Hepatocyte (in vitro differentiated cells): Measurements from ENCODE around the gene PDIA6.

Source experiments
- CTCF ChIP-seq: fragments of 200-600 bp; sonication (generic); IDR thresholded peaks from 2 replicates; pipeline ENCODE4 v1.5.1; 2016; ENCODE audit warnings: antibody characterized with exemption, mild to moderate bottlenecking; ENCODE audit not compliant: poor library complexity
- EZH2 ChIP-seq: fragments of 200-600 bp; sonication (generic); IDR thresholded peaks from 2 replicates; pipeline ENCODE4 v1.6.1; 2016; ENCODE audit warnings: antibody characterized with exemption, mild to moderate bottlenecking, borderline replicate concordance

- TF ChIP-seq CTCF = no peak
- TF ChIP-seq EZH2 = no peak
Observed at GRCh38 chr2:10777842-10778723, 34.5 kb downstream of the PDIA6 start.
